PFSK-1 (cell line): ENCODE measurements around the gene CSF1R.

Experiments used
- FOXP2 ChIP-seq: optimal IDR thresholded peaks from 2 replicates; pipeline ENCODE3; 2011; ENCODE audit warnings: borderline replicate concordance, control low read depth, inconsistent platforms; ENCODE audit not compliant: insufficient read depth; ENCODE audit errors: extremely low read length, extremely low read depth
- POLR2AphosphoS5 ChIP-seq: IDR thresholded peaks from 2 replicates; pipeline ENCODE4 v1.6.1; 2012; ENCODE audit warnings: low read depth, mild to moderate bottlenecking, control low read depth, low read length, moderate library complexity
- SIN3A ChIP-seq: IDR thresholded peaks from 2 replicates; pipeline ENCODE4 v1.6.1; 2012; ENCODE audit warnings: mild to moderate bottlenecking, low read length, moderate library complexity, borderline replicate concordance; ENCODE audit not compliant: insufficient read depth
- TAF1 ChIP-seq: IDR thresholded peaks from 2 replicates; pipeline ENCODE4 v1.6.1; 2012; ENCODE audit warnings: low read length, control low read depth, borderline replicate concordance; ENCODE audit not compliant: insufficient read depth
- TF ChIP-seq, protein P1 (sequence below), 2 experiments: IDR thresholded peaks; 2 replicates each; pipeline versions ENCODE4 v1.6.1 to v1.8.0; 2011 to 2012; ENCODE audit warnings: low read depth in 2 of 2, low read length in 2 of 2, control low read depth in 1 of 2, inconsistent platforms in 1 of 2, mild to moderate bottlenecking in 1 of 2, moderate library complexity in 1 of 2; ENCODE audit not compliant: insufficient read depth in 1 of 2

CSF1R gene

DNA sequence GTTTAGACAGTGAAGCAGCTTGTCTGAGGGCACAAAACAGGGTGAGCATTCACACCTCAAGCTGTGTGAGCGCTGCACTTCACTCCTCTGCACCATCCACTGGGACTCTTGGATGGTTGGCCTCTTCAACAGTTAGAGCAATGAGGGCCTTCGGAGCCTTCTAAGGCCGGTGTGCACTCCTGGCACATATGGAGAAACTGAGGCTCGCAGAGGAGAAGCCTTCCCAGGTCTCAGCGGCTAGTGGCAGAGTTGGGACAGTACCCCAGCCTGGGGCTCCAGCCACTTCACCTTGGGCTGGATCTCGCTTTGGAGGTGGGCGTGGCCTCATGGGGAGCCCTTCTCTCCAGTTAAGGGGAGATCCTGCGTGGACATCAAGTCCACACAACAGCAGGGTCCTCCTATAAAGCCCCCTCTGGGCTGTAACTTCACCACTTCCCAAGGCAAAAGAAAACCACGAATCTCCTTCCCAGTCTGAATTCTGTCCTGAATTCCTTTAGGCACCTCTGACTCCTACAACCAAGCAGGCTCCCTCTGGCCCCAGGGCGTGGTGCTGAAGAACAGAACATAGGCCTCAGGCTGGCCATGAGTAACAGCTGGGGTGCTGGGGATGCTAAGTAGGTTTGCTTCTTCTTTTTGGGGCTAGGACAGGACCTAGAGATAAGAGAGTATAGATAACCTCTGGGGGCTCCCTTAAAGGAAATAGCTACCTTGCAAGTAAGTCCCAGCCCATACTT lies 30.5 kb upstream of the CSF1R start:
- TF ChIP-seq FOXP2 (no peak), TAF1 (no peak), SIN3A (no peak), POLR2AphosphoS5 (no peak)
- TF ChIP-seq, protein P1, sequence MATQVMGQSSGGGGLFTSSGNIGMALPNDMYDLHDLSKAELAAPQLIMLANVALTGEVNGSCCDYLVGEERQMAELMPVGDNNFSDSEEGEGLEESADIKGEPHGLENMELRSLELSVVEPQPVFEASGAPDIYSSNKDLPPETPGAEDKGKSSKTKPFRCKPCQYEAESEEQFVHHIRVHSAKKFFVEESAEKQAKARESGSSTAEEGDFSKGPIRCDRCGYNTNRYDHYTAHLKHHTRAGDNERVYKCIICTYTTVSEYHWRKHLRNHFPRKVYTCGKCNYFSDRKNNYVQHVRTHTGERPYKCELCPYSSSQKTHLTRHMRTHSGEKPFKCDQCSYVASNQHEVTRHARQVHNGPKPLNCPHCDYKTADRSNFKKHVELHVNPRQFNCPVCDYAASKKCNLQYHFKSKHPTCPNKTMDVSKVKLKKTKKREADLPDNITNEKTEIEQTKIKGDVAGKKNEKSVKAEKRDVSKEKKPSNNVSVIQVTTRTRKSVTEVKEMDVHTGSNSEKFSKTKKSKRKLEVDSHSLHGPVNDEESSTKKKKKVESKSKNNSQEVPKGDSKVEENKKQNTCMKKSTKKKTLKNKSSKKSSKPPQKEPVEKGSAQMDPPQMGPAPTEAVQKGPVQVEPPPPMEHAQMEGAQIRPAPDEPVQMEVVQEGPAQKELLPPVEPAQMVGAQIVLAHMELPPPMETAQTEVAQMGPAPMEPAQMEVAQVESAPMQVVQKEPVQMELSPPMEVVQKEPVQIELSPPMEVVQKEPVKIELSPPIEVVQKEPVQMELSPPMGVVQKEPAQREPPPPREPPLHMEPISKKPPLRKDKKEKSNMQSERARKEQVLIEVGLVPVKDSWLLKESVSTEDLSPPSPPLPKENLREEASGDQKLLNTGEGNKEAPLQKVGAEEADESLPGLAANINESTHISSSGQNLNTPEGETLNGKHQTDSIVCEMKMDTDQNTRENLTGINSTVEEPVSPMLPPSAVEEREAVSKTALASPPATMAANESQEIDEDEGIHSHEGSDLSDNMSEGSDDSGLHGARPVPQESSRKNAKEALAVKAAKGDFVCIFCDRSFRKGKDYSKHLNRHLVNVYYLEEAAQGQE (IDR thresholded peaks at IDR 0.05; ENCODE audit: insufficient read depth in 1 of 2, low read depth in 2 of 2, low read length in 2 of 2): no peak

DNA sequence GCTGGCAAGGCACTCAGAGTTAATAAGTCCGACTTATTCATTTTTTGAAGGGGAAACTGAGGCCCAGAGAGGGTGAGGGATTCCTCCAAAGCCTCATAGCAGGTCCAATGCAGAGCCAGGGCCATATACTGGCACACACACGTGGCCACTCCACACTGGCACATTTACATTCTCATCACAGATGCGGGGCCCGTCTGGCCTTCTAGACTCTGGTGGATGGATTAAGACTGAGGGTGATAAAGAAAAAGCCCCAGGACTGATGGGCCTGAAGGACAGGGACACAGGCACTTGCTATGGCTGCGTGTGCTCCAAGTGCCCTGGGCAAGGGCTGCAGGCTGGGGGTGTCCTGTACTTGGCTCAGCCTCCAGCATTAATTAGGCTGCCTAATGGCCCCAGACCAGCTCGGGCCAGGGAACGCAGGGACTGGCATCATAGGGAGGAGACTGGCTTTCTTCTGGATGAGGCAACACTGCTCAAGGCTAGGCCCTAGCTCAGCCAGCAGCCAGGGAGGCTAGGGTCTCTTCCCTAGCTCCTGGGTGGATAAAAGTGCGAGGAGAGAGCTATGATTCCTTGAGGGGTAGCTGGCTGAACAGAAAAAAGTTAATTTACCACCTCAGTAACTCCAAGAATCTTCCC lies 28.5 kb upstream of the CSF1R start:
- TF ChIP-seq POLR2AphosphoS5 (no peak), SIN3A (no peak), FOXP2 (no peak), TAF1 (no peak)
- TF ChIP-seq, protein P1 (IDR thresholded peaks at IDR 0.05; ENCODE audit: insufficient read depth in 1 of 2, low read depth in 2 of 2, low read length in 2 of 2): no peak

DNA sequence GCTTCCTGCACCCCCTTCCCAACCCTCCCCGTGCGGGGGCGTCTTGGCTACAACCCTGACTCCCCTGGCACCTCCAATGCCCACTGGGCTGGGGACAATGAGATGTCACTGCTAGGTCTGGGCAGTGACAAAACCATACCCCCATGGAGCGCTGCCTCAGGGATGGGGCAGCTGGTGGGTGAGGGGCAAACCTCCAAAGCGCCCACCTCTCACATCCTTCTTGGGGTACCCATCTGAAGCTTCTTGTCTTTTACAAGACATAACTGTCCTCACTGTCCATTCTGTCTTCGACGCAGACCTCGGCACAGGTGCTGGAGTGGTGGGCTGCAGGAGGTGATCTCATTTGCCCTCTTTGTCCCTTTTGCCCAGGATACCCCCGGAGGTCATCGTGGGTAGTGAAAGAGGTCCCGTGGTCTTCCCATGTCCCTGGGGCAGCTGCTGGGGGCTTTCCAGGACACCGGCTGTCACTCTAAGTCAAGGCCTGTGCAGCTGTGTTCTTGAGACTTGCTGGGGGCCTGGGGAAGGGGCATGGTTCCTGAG lies 27.8 kb upstream of the CSF1R start:
- TF ChIP-seq, protein P1 (IDR thresholded peaks at IDR 0.05; ENCODE audit: insufficient read depth in 1 of 2, low read depth in 2 of 2, low read length in 2 of 2): no peak
- TF ChIP-seq TAF1 (no peak), POLR2AphosphoS5 (no peak), SIN3A (no peak), FOXP2 (no peak)

DNA sequence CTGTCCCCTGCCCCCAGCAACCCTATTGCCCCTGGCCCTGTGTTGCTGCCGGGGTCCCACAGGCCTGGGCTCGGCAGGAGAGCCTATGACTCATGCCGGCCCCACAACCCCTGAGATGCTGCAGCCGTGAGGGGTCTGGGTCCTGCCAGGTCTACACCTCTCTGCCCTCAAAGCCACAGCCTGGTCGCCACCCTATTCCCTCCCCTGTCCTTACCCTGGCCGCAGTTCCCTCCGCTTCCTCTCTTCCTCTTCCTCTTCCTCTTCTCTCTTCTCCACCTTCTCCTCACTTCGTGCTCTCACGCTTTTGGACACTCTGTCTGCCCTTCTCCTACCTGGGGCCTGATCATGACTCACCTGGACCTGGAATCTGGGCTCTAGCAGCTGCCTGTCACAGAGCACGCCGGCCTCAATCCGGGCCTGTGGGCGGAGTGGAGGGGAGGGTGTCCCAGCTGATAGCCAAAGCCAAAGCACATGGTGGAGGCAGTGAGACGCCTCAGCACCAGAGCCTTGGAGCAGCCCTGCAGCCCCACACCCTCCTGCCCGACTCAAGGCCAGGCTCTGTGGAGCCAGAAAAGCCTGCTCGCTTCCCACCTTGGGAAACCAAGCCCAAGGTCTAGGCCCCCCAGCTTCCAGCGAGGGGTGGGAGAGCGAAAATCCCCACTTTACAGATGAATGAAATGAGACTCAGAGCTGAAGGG lies 26.8 kb upstream of the CSF1R start:
- TF ChIP-seq FOXP2: no peak
- no peak for TF ChIP-seq POLR2AphosphoS5
- no peak for TF ChIP-seq TAF1
- no peak for TF ChIP-seq SIN3A
- TF ChIP-seq, protein P1 (IDR thresholded peaks at IDR 0.05; ENCODE audit: insufficient read depth in 1 of 2, low read depth in 2 of 2, low read length in 2 of 2): no peak
